HCT116 (cell line): ENCODE results near the gene COPE. TPM values are rescaled to one million over a fixed set of nuclear protein-coding genes. Genes with fewer than 3 reads are reported as not detected.
A peak's percentile ranks its signal among the peaks of the same experiment; 100 is the strongest.

Experiments
- ATAC-seq: fragments of 200-7000 bp; cut with Tn5 transposase; 2 replicates; pipeline ENCODE4 v1.9.1; 2020; ENCODE audit warnings: mild to moderate bottlenecking, moderate library complexity
- BruUV-seq: library from RNA; stranded (reverse); fragments of 400-500 nt; replicated peaks from 2 replicates; lab custom pipeline; 2021; lab: Mats Ljungman, UMichigan
- CTCF ChIA-PET: fragments of 300-600 bp; sonication (Branson Sonifier 250); formaldehyde crosslinking; loops from one replicate; lab custom pipeline; 2021; ENCODE audit warnings: antibody characterized with exemption; lab: Charles Lee
- POLR2A ChIA-PET: fragments of 300-600, 350-600 bp; sonication (Branson Sonifier 250); formaldehyde crosslinking; loops from one replicate; lab custom pipeline; 2021; ENCODE audit warnings: antibody characterized with exemption; lab: Charles Lee
- RAD21 ChIA-PET, 2 experiments: fragments of 300-600 bp; sonication (Branson Sonifier 250); formaldehyde crosslinking; loops; one replicate each; lab custom pipeline; 2023; ENCODE audit warnings: low total read pairs in 2 of 2; ENCODE audit not compliant: uncharacterized antibody in 2 of 2, unreplicated experiment in 2 of 2, low non-redundant PET in 1 of 2; lab: Charles Lee
- DNase-seq: peaks from one replicate; pipeline ENCODE4 v3.0.0-alpha.2; 2010; ENCODE audit warnings: low read depth, low spot score
- H2AFZ ChIP-seq: fragments of 200-600 bp; shearing (Covaris generic), sonication (generic); 2 replicates; pipeline ENCODE4 v1.6.1; 2017; ENCODE audit warnings: low read depth, mixed run types, mixed read lengths, antibody characterized with exemption, low read length; ENCODE audit not compliant: poor library complexity, severe bottlenecking
- H3K27ac ChIP-seq: 2 replicates; pipeline ENCODE4 v1.5.1; 2012; ENCODE audit warnings: low read depth, low read length
- H3K27me3 ChIP-seq: fragments of 200-600 bp; sonication (generic); 2 replicates; pipeline ENCODE4 v1.6.1; 2016; ENCODE audit warnings: mixed run types, low read length, mixed read lengths; ENCODE audit not compliant: insufficient read depth
- H3K36me3 ChIP-seq, 2 experiments: fragments of 200-500 bp in 1 of 2; fragments of 200-600 bp in 1 of 2; sonication (Bioruptor generic) in 1 of 2; sonication (generic) in 1 of 2; 2 replicates each; pipeline versions ENCODE4 v1.5.1 to v1.6.1; 2014 to 2016; ENCODE audit warnings: low read length in 2 of 2, inconsistent platforms in 1 of 2, mixed read lengths in 1 of 2, mixed run types in 1 of 2; ENCODE audit not compliant: insufficient read depth in 2 of 2, control insufficient read depth in 1 of 2
- H3K4me1 ChIP-seq, 2 experiments: fragments of 200-600 bp in 1 of 2; sonication (generic) in 1 of 2; 2 replicates each; pipeline versions ENCODE4 v1.5.1 to v1.6.1; 2012 to 2017; ENCODE audit warnings: low read length in 2 of 2, inconsistent platforms in 1 of 2, mild to moderate bottlenecking in 1 of 2, mixed read lengths in 1 of 2, mixed run types in 1 of 2, moderate library complexity in 1 of 2; ENCODE audit not compliant: insufficient read depth in 2 of 2, control insufficient read depth in 1 of 2
- H3K4me2 ChIP-seq: fragments of 200-600 bp; sonication (generic); 2 replicates; pipeline ENCODE4 v1.6.1; 2017; ENCODE audit warnings: mixed run types, low read length, mixed read lengths
- H3K4me3 ChIP-seq, 2 experiments: fragments of 200-600 bp in 1 of 2; sonication (generic) in 1 of 2; replicated peaks in 1 of 2; 2 replicates each; pipeline ENCODE4 v1.5.1; 2011 to 2016; ENCODE audit warnings: low read length in 2 of 2, control low read depth in 1 of 2, low read depth in 1 of 2, mild to moderate bottlenecking in 1 of 2, mixed read lengths in 1 of 2, mixed run types in 1 of 2
- H3K79me2 ChIP-seq: fragments of 200-600 bp; sonication (generic); 2 replicates; pipeline ENCODE4 v1.6.1; 2017; ENCODE audit warnings: mild to moderate bottlenecking, mixed run types, low read length, moderate library complexity, mixed read lengths; ENCODE audit not compliant: insufficient read depth
- H3K9ac ChIP-seq: fragments of 200-600 bp; sonication (generic); 2 replicates; pipeline ENCODE4 v1.6.1; 2016; ENCODE audit warnings: low read length, mixed read lengths
- H3K9me2 ChIP-seq: fragments of 200-600 bp; sonication (generic), shearing (Covaris generic); 2 replicates; pipeline ENCODE4 v1.6.1; 2017; ENCODE audit warnings: mixed run types, mild to moderate bottlenecking, moderate library complexity; ENCODE audit not compliant: insufficient read depth
- H3K9me3 ChIP-seq, 2 experiments: fragments of 200-500 bp in 1 of 2; fragments of 200-600 bp in 1 of 2; sonication (Bioruptor generic) in 1 of 2; sonication (generic) in 1 of 2; 2 replicates each; pipeline ENCODE4 v1.6.1; 2014 to 2017; ENCODE audit warnings: low read length in 2 of 2, mixed read lengths in 2 of 2, inconsistent platforms in 1 of 2, low read depth in 1 of 2, mild to moderate bottlenecking in 1 of 2, mixed run types in 1 of 2, moderate library complexity in 1 of 2; ENCODE audit not compliant: control insufficient read depth in 1 of 2, insufficient read depth in 1 of 2
- H4K20me1 ChIP-seq: fragments of 200-600 bp; sonication (generic), shearing (Covaris generic); 2 replicates; pipeline ENCODE4 v1.6.1; 2017; ENCODE audit warnings: mixed run types, mild to moderate bottlenecking, moderate library complexity; ENCODE audit not compliant: insufficient read depth
- CBX3 ChIP-seq: IDR thresholded peaks from 2 replicates; pipeline ENCODE4 v1.6.1; 2012; ENCODE audit warnings: low read depth
- EGR1 ChIP-seq: IDR thresholded peaks from 2 replicates; pipeline ENCODE4 v1.6.1; 2012; ENCODE audit warnings: low read depth
- ELF1 ChIP-seq: IDR thresholded peaks from 2 replicates; pipeline ENCODE4 v1.6.1; 2012; ENCODE audit warnings: low read depth, borderline replicate concordance
- EZH2 ChIP-seq: fragments of 200-600 bp; sonication (generic); IDR thresholded peaks from 2 replicates; pipeline ENCODE4 v1.6.1; 2017; ENCODE audit warnings: antibody characterized with exemption, mixed run types
- EZH2phosphoT487 ChIP-seq: fragments of 200-600 bp; IDR thresholded peaks from 2 replicates; pipeline ENCODE4 v1.6.1; 2018; ENCODE audit warnings: antibody characterized with exemption, borderline replicate concordance
- FOSL1 ChIP-seq: IDR thresholded peaks from 2 replicates; pipeline ENCODE4 v1.6.1; 2012; ENCODE audit warnings: low read depth
- JUND ChIP-seq: IDR thresholded peaks from 2 replicates; pipeline ENCODE4 v1.6.1; 2012
- POLR2A ChIP-seq: IDR thresholded peaks from 2 replicates; pipeline ENCODE4 v1.7.0; 2011; ENCODE audit warnings: borderline replicate concordance; ENCODE audit not compliant: insufficient read depth, insufficient read length; ENCODE audit errors: extremely low read depth
- RAD21 ChIP-seq: IDR thresholded peaks from 2 replicates; pipeline ENCODE4 v1.6.1; 2012; ENCODE audit warnings: low read depth, mild to moderate bottlenecking
- SIN3A ChIP-seq: IDR thresholded peaks from 2 replicates; pipeline ENCODE4 v1.6.1; 2012; ENCODE audit warnings: low read depth
- SP1 ChIP-seq: IDR thresholded peaks from 2 replicates; pipeline ENCODE4 v1.6.1; 2012; ENCODE audit warnings: low read depth
- SRF ChIP-seq: IDR thresholded peaks from 2 replicates; pipeline ENCODE4 v1.6.1; 2012; ENCODE audit warnings: low read depth
- YY1 ChIP-seq: IDR thresholded peaks from 2 replicates; pipeline ENCODE4 v1.6.1; 2011; ENCODE audit warnings: low read length, low read depth, moderate library complexity, mild to moderate bottlenecking; ENCODE audit not compliant: insufficient replicate concordance; ENCODE audit errors: extremely low read depth
- ZNF274 ChIP-seq: fragments of 200-500 bp; sonication (Bioruptor generic); IDR thresholded peaks from 2 replicates; pipeline ENCODE4 v1.6.1; 2014; ENCODE audit warnings: mild to moderate bottlenecking, low read depth, low read length, inconsistent platforms
- intact Hi-C: fragments of 100-400 bp; cut with micrococcal nuclease; formaldehyde crosslinking; loops from 2 replicates; pipeline ENCODE4 v1.10.0; 2022
- total RNA-seq: library from RNA; stranded (reverse); gene quantifications from one replicate; pipeline ENCODE4 v1.2.1, GENCODE V29; 2021; ENCODE audit not compliant: unreplicated experiment
- TF ChIP-seq, protein P1 (sequence below): IDR thresholded peaks from 2 replicates; pipeline ENCODE4 v1.6.1; 2012
- TF ChIP-seq, protein P2 (sequence below): IDR thresholded peaks from 2 replicates; pipeline ENCODE4 v1.6.1; 2012; ENCODE audit warnings: low read depth

Gene COPE
- total RNA-seq, 1 experiment from 2014 or later: 263 TPM

GRCh38 chr19:18967358-18968146 lies 48.4 kb upstream of the COPE start:
- POLR2A ChIA-PET: no interaction called here
- Histone ChIP-seq H3K79me2 (no peaks in the 10 kb centered on the region), H3K9me2 (no peaks in the 10 kb centered on the region), H4K20me1 (no peaks in the 10 kb centered on the region), H3K4me2 (no peak overlapping the region), H3K27me3 (no peaks in the 10 kb centered on the region), H3K9me3 (no peaks in the 10 kb centered on the region), H3K36me3 (no peaks in the 10 kb centered on the region), H2AFZ (peak overlapping the region; percentile 71), H3K27ac (no peak overlapping the region), H3K9ac (no peak overlapping the region), H3K4me1 (peaks cover 33 to 38% of the 10 kb centered on the region in 2 experiments), H3K4me3 (no peak overlapping the region)
- BruUV-seq: no TSS peak
- ATAC-seq (no peak), DNase-seq (no peak)
- intact Hi-C loops: no loop called here
- TF ChIP-seq, protein P1, sequence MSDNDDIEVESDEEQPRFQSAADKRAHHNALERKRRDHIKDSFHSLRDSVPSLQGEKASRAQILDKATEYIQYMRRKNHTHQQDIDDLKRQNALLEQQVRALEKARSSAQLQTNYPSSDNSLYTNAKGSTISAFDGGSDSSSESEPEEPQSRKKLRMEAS: no peak
- no peak for TF ChIP-seq POLR2A
- no peak for TF ChIP-seq CBX3
- TF ChIP-seq ELF1: no peak
- TF ChIP-seq EZH2phosphoT487: no peak
- CTCF ChIA-PET: interaction anchor here (1.2 kb wide), 1 partner anchor 580 kb away, joined by 4 read pairs; no protein-coding TSS in a partner anchor
- RAD21 ChIA-PET: no interaction called here

DNA sequence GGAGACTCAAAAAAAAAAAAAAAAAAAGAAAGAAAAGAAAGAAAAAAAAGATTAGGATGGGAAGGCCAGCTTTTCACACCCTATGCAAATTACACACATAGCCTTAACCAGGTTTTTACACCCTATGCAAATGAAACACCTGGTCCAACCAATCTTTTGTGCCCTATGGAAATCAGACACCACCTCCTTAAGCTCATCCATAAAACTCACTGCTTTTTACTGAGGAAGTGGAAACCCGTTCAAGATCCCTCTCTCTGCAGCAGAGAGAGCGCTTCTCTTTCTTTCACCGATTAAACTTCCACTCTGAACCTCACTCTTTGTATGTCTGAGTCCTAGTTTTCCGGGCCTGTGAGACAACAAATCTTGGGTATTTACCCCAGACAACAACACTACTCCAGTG lies 47.1 kb upstream of the COPE start:
- Histone ChIP-seq H3K36me3 (no peaks in the 10 kb centered on the region), H3K4me3 (no peak overlapping the region), H3K27ac (no peak overlapping the region), H3K4me2 (no peak overlapping the region), H3K9ac (no peak overlapping the region), H2AFZ (no peak overlapping the region), H3K27me3 (no peaks in the 10 kb centered on the region), H3K9me2 (no peaks in the 10 kb centered on the region)
- ChIA-PET CTCF (interaction anchor here (1.2 kb wide), 1 partner anchor 578 kb away, joined by 4 read pairs; no protein-coding TSS in a partner anchor), POLR2A (no interaction called here), RAD21 (interaction anchor here in 1 of 2 experiments (0.7 kb wide), 1 partner anchor 328 kb away, joined by 4 read pairs; no protein-coding TSS in a partner anchor)
- ATAC-seq (no peak), DNase-seq (no peak)
- intact Hi-C loops: no loop called here
- TF ChIP-seq SP1 (no peak), FOSL1 (no peak), CBX3 (no peak), ZNF274 (no peak), EZH2 (no peak), EZH2phosphoT487 (no peak), JUND (no peak), EGR1 (no peak), SRF (no peak), RAD21 (no peak), SIN3A (no peak), YY1 (no peak), POLR2A (no peak)
- TF ChIP-seq, protein P2, sequence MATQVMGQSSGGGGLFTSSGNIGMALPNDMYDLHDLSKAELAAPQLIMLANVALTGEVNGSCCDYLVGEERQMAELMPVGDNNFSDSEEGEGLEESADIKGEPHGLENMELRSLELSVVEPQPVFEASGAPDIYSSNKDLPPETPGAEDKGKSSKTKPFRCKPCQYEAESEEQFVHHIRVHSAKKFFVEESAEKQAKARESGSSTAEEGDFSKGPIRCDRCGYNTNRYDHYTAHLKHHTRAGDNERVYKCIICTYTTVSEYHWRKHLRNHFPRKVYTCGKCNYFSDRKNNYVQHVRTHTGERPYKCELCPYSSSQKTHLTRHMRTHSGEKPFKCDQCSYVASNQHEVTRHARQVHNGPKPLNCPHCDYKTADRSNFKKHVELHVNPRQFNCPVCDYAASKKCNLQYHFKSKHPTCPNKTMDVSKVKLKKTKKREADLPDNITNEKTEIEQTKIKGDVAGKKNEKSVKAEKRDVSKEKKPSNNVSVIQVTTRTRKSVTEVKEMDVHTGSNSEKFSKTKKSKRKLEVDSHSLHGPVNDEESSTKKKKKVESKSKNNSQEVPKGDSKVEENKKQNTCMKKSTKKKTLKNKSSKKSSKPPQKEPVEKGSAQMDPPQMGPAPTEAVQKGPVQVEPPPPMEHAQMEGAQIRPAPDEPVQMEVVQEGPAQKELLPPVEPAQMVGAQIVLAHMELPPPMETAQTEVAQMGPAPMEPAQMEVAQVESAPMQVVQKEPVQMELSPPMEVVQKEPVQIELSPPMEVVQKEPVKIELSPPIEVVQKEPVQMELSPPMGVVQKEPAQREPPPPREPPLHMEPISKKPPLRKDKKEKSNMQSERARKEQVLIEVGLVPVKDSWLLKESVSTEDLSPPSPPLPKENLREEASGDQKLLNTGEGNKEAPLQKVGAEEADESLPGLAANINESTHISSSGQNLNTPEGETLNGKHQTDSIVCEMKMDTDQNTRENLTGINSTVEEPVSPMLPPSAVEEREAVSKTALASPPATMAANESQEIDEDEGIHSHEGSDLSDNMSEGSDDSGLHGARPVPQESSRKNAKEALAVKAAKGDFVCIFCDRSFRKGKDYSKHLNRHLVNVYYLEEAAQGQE: no peak
- TF ChIP-seq, all 23 proteins: peak for 0
- Histone ChIP-seq H3K9me3 (no peaks in the 10 kb centered on the region), H3K79me2 (no peaks in the 10 kb centered on the region), H4K20me1 (no peaks in the 10 kb centered on the region), H3K4me1 (peaks cover 33 to 34% of the 10 kb centered on the region in 2 experiments)
- BruUV-seq: no TSS peak
